Measurements from ENCODE around the gene TIAL1. TPM values are rescaled to one million over a fixed set of nuclear protein-coding genes. Genes with fewer than 3 reads are reported as not detected.
"Not testable (repeated sequence)": the region's sequence is repeated elsewhere in the genome, so short reads cannot be mapped to it uniquely, and the experiment has no call there.

Gene TIAL1
- total RNA-seq, 4 donors from 2014 or later = 43.1 to 61.7 (median 51.1) TPM

DNA sequence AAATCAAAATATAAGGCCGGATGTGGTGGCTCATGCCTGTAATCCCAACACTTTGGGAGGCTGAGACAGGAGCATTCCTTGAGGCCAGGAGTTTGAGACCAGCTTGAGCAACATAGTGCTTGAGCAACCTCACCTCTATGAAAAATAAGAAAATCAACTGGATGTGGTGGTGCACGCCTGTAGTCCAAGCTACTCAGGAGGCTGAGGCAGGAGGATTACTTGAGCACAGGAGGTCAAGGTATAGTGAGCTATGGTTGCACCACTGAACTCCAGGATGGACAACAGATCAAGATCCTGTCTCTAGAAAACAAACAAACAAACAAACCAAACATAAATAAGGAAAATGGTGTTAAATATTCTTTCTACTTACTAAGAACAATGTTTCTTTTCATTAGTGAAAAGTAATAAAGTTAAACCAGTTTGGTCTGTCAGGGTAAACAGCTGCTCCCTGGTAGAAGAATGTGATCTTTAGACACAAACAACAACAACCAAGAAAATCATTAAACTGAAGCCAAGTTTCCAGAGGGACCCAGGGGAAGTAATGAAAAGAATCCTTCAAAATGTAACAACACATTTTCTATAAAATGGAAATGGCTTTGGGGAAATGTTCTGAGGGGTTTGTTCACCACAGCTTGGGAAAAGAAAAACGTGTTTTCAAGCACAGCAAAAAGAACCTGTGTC is 36.9 kb upstream of the TIAL1 start:
- TF ChIP-seq POLR2A (IDR thresholded peaks at IDR 0.05) = no peak
- TF ChIP-seq, protein P1, sequence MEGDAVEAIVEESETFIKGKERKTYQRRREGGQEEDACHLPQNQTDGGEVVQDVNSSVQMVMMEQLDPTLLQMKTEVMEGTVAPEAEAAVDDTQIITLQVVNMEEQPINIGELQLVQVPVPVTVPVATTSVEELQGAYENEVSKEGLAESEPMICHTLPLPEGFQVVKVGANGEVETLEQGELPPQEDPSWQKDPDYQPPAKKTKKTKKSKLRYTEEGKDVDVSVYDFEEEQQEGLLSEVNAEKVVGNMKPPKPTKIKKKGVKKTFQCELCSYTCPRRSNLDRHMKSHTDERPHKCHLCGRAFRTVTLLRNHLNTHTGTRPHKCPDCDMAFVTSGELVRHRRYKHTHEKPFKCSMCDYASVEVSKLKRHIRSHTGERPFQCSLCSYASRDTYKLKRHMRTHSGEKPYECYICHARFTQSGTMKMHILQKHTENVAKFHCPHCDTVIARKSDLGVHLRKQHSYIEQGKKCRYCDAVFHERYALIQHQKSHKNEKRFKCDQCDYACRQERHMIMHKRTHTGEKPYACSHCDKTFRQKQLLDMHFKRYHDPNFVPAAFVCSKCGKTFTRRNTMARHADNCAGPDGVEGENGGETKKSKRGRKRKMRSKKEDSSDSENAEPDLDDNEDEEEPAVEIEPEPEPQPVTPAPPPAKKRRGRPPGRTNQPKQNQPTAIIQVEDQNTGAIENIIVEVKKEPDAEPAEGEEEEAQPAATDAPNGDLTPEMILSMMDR (IDR thresholded peaks at IDR 0.05) = no peak
- no peak overlapping the region for H3K4me3 ChIP-seq (ENCODE audit: low read depth, poor library complexity, severe bottlenecking)
- 70 to 71% methylated on average over 3 of the region's 3 CpGs for WGBS, 2 donors
- intact Hi-C loops (cut with DNase I; ENCODE audit: low total_unique reads) = no loop called here
- DNase-seq (ENCODE audit: low spot score in 2 of 2) = no peak

DNA sequence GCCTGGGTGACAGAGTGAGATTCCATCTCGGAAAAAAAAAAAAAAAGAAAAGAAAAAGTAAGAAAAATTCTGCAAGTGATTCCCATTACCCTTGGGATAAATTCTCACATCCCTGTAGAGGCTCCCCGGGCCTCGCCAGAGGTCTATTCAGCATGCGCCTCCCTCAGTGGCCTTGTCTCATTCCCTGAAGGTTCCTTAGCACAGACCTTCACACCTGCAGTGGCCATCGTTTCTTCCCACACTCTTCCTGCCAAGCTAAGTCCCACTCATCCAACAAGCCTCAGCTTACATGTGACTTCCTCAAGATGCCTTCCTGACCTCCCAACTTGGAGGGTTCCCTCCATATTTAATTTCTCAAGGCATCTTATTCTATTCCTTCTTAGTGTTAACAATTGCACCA is 33.5 kb upstream of the TIAL1 start:
- intact Hi-C loops (cut with DNase I; ENCODE audit: low total_unique reads) = no loop called here
- TF ChIP-seq, protein P1 (IDR thresholded peaks at IDR 0.05) = no peak
- no peak for TF ChIP-seq POLR2A (IDR thresholded peaks at IDR 0.05)
- no peak overlapping the region for H3K4me3 ChIP-seq (ENCODE audit: low read depth, poor library complexity, severe bottlenecking)
- WGBS, 2 donors = 87 to 89% methylated on average over 5 of the region's 5 CpGs
- no peak for DNase-seq (ENCODE audit: low spot score in 2 of 2)

DNA sequence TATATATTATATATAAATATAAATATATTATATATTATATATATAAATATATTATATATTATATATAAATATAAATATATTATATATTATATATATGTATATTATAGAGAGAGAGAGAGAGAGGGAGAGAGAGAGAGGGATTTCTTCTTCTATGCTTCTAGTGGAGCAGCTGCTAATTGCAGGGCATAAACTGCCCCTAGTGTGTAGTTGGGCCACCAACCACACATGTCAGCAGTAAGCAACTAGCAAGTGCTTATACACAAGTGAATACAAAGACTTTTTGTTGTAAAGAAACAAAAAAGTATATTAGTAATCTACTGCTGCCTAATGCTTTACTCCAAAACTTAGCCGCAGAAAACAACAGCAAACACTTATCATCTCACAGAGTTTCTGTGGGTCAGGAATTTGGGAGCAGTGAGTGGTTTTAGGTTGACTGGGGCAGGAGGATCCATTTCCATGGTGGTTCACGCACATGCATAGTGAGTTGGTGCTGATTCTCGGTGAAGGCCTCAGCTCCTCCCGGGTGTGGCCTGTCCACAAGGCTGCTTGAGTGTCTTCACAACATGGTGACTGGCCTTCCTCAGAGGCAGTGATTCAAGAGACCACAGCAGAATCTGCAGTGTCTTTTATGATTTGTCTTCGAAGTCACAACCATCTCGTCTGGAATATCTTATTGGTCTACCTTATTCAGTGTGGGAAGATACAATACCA is 29.0 kb upstream of the TIAL1 start:
- DNase-seq (ENCODE audit: low spot score in 2 of 2) = no peak
- intact Hi-C loops (cut with DNase I; ENCODE audit: low total_unique reads) = no loop called here
- H3K4me3 ChIP-seq (ENCODE audit: low read depth, poor library complexity, severe bottlenecking) = no peak overlapping the region
- 96 to 98% methylated on average over 6 of the region's 6 CpGs for WGBS, 2 donors
- TF ChIP-seq, protein P1 (IDR thresholded peaks at IDR 0.05) = no peak
- no peak for TF ChIP-seq POLR2A (IDR thresholded peaks at IDR 0.05)

DNA sequence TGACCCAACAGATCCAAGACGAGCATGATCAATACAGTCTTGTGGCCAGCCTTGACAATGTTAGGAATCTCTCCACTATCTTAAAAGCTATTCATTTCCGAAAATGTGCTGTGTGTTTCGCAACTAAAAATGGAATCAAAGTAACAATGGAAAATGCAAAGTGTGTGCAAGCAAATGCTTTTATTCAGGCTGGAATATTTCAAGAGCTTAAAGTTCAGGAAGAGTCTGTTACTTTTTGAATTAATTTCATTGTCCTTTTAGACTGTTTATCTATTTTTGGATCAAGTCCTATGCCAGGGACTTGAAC is 24.3 kb upstream of the TIAL1 start:
- intact Hi-C loops (cut with DNase I; ENCODE audit: low total_unique reads) = no loop called here
- no peak overlapping the region for H3K4me3 ChIP-seq (ENCODE audit: low read depth, poor library complexity, severe bottlenecking)
- TF ChIP-seq POLR2A (IDR thresholded peaks at IDR 0.05) = no peak
- TF ChIP-seq, protein P1 (IDR thresholded peaks at IDR 0.05) = no peak
- 80% methylated on average over 3 of the region's 3 CpGs for WGBS, 2 donors
- DNase-seq (ENCODE audit: low spot score in 2 of 2) = no peak

DNA sequence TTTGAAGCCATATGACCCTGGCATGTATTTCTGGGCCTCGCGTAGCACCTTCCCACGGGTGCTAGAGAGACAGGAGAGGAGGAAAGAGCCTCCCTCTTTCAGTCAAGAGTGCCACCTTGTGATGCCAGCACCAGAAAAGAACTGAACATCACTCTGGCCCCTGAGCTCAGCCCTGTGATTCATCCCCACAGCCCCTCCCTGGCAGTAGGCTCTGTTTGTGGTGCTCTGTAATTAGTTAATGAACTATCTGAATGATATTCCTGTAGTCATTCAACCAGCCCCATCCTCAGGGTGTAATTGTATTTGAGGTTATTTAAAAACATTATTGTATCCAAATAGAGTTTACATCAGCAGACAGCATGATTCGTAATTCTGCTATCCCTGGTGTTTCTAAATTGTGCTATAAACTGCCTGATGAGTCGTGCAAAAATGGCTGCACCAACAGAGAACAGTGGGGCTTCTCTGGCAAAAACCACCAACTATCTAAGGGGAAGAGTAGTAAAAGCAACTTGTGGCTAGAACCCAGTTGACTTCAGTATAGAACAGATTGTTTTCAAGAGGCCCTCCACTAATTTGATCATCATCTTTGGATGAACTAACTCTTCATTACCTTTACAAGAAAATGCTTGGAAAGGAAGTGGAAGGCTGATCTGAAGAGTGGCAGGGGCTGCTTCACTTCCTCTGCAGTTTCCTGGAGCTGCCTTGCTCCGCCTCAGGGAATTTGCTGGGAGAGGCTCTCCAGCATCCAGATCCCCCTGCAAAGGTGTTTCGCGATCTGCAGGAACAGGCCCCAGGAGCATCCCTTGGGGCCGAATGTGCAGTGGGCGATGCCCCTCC is 23.7 kb upstream of the TIAL1 start:
- no peak overlapping the region for H3K4me3 ChIP-seq (ENCODE audit: low read depth, poor library complexity, severe bottlenecking)
- intact Hi-C loops (cut with DNase I; ENCODE audit: low total_unique reads) = no loop called here
- no peak for TF ChIP-seq POLR2A (IDR thresholded peaks at IDR 0.05)
- TF ChIP-seq, protein P1 (IDR thresholded peaks at IDR 0.05) = no peak
- no peak for DNase-seq (ENCODE audit: low spot score in 2 of 2)
- 73 to 78% methylated on average over 10 of the region's 10 CpGs for WGBS, 2 donors

DNA sequence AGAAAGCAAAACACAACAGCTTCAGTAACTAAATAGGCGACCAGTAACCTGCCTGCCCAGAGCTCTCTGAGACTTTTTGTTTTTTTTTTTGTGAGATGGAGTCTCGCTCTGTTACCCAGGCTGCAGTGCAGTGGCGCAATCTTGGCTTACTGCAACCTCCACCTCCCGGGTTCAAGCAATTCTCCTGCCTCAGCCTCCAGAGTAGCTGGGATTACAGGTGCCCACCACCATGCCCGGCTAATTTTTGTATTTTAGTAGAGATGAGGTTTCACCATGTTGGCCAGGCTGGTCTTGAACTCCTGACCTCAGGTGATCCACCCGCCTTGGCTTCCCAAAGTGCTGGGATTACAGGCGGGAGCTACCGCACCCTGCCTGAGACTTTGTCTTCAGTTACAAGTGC is 23.0 kb upstream of the TIAL1 start:
- intact Hi-C loops (cut with DNase I; ENCODE audit: low total_unique reads); DNase-seq (ENCODE audit: low spot score in 2 of 2); H3K4me3 ChIP-seq (ENCODE audit: low read depth, poor library complexity, severe bottlenecking): not testable (repeated sequence)
- 87 to 88% methylated on average over 8 of the region's 8 CpGs for WGBS, 2 donors
